ENCODE data around the gene TSR2. TPM values are rescaled to one million over a fixed set of nuclear protein-coding genes. Genes with fewer than 3 reads are reported as not detected.

Gene TSR2
- total and polyA plus RNA-seq, 2 of the 8 experiments (the other 6 are each of a cell fraction or from before 2014, with no cell fraction given) = 15.1 to 44.2 TPM

- FAIRE-seq = peak; percentile 78
- no peaks in the 10 kb centered on the region for H3K9me3 ChIP-seq (ENCODE audit: insufficient read depth in 2 of 2, low read depth in 1 of 2, low read length in 1 of 2)
- CTCF ChIA-PET (ENCODE audit: partially characterized antibody) = interaction anchor here (0.8 to 1.3 kb wide), 4 partner anchors 10 to 61 kb away, joined by 3 to 5 read pairs (median 3); partner anchors contain the start of gene TSR2
- TF ChIP-seq CHD2 (IDR thresholded peaks at IDR 0.05; ENCODE audit: low read length) = no peak
- no peak for TF ChIP-seq TCF12 (IDR thresholded peaks at IDR 0.05; ENCODE audit: low read depth, low read length)
- no peak for TF ChIP-seq RNF2 (IDR thresholded peaks at IDR 0.05; ENCODE audit: borderline replicate concordance, low read depth, low read length, missing control alignments, poor library complexity, severe bottlenecking)
- no peak for TF ChIP-seq CBX5 (IDR thresholded peaks at IDR 0.05; ENCODE audit: low read depth, low read length)
- TF ChIP-seq CTCF (IDR thresholded peaks at IDR 0.05; ENCODE audit: control extremely low read depth in 1 of 3, insufficient read depth in 1 of 3, low read depth in 1 of 3, low read length in 3 of 3) = peak; percentile 34 to 66 (median 55); a peak in 3 of 4 replicates
- peak; percentile 49 to 60 for TF ChIP-seq RAD21 (IDR thresholded peaks at IDR 0.05 in 1 of 2, conservative IDR thresholded peaks at IDR 0.05 in 1 of 2; ENCODE audit: low read depth in 2 of 2, low read length in 2 of 2)
- no peak for TF ChIP-seq SP1 (IDR thresholded peaks at IDR 0.05; ENCODE audit: low read depth, low read length)
- TF ChIP-seq GTF2F1 (IDR thresholded peaks at IDR 0.05; ENCODE audit: borderline replicate concordance, low read depth, low read length) = no peak
- no peak for TF ChIP-seq SIX5 (IDR thresholded peaks at IDR 0.05; ENCODE audit: low read depth, low read length)
Observed at GRCh38 chrX:54423161-54423888, 16.9 kb upstream of the TSR2 start.

More at GRCh38 chrX:54423161-54423888, 16.9 kb upstream of the TSR2 start:
- no peaks in the 10 kb centered on the region for H3K4me1 ChIP-seq (replicated peaks in 1 of 4; ENCODE audit: control insufficient read depth in 3 of 4, insufficient read depth in 4 of 4, low read length in 3 of 4)
- 24% methylated on average over 6 of the region's 14 CpGs; no CpG with 5 or more reads in 1 of the 2 experiments for WGBS, 2 experiments (ENCODE audit: extremely low coverage in 1 of 2, insufficient coverage in 1 of 2, insufficient read length in 1 of 2, insufficient replicate concordance in 2 of 2, low coverage in 1 of 2, low lambda C conversion rate in 2 of 2, missing lambda C conversion rate in 1 of 2)
- H4K91ac ChIP-seq (replicated peaks; ENCODE audit: insufficient read length, low read length) = no peak overlapping the region
- peak overlapping the region; percentile 1 to 42; a peak in 3 of 4 replicates for H3K4me2 ChIP-seq (ENCODE audit: insufficient read depth in 1 of 2, low read depth in 2 of 2, low read length in 2 of 2)
- no peak overlapping the region for H4K8ac ChIP-seq (ENCODE audit: extremely low read depth, insufficient read depth, low read length)
- no peak overlapping the region for H2AK5ac ChIP-seq (ENCODE audit: low read depth, low read length)
- H3K27ac ChIP-seq (ENCODE audit: low read depth, low read length) = no peak overlapping the region
- no peak overlapping the region for H3K56ac ChIP-seq (replicated peaks; ENCODE audit: insufficient read length, low read depth, low read length)
- H3K14ac ChIP-seq (ENCODE audit: insufficient read length) = no peak overlapping the region
- H2BK12ac ChIP-seq (ENCODE audit: low read depth, low read length) = no peak overlapping the region
- H3K18ac ChIP-seq (ENCODE audit: extremely low read depth, low read length) = no peak overlapping the region
- POLR2A ChIA-PET (ENCODE audit: partially characterized antibody) = interaction anchor here (0.7 kb wide), 1 partner anchor 107 kb away, joined by 3 read pairs; the partner anchor contains the start of gene GNL3L
- no peak overlapping the region for H3K23ac ChIP-seq (ENCODE audit: insufficient read length)
- H3K4me3 ChIP-seq (ENCODE audit: extremely low read depth in 1 of 4, insufficient read depth in 2 of 4, low read depth in 3 of 4, low read length in 4 of 4) = 0 out of 8 replicates have a peak overlapping the region, but pooled peaks of 1 of the 4 experiments have one; percentile 32
- H2BK15ac ChIP-seq (ENCODE audit: low read length) = no peak overlapping the region
- H3K36me3 ChIP-seq (ENCODE audit: control insufficient read depth in 2 of 4, insufficient read depth in 4 of 4, low read length in 3 of 4) = no peaks in the 10 kb centered on the region
- H4K5ac ChIP-seq (ENCODE audit: insufficient read length, low read depth, low read length) = no peak overlapping the region
- no peak overlapping the region for H3K9ac ChIP-seq (replicated peaks in 1 of 4; ENCODE audit: extremely low read depth in 1 of 4, low read depth in 3 of 4, low read length in 3 of 4)
- peak in 1 of 2 experiments; percentile 47 for DNase-seq (ENCODE audit: low read depth in 1 of 2, low spot score in 2 of 2)
- H2BK5ac ChIP-seq (ENCODE audit: low read depth, low read length) = no peak overlapping the region
- no peak overlapping the region for H2BK20ac ChIP-seq (ENCODE audit: low read length)
- no peaks in the 10 kb centered on the region for H3K79me2 ChIP-seq (ENCODE audit: control insufficient read depth in 1 of 2, insufficient read depth in 2 of 2, low read length in 2 of 2)
- no peaks in the 10 kb centered on the region for H3K27me3 ChIP-seq (replicated peaks in 1 of 4; ENCODE audit: control insufficient read depth in 3 of 4, extremely low read depth in 1 of 4, insufficient read depth in 3 of 4, low read length in 3 of 4)
- H3K23me2 ChIP-seq (ENCODE audit: low read depth, low read length) = no peaks in the 10 kb centered on the region
- H2AFZ ChIP-seq (ENCODE audit: low read length) = no peak overlapping the region
- H2BK120ac ChIP-seq (replicated peaks; ENCODE audit: low read depth, low read length) = no peak overlapping the region
- H3K4ac ChIP-seq (replicated peaks; ENCODE audit: insufficient read length, low read depth, low read length) = no peak overlapping the region
- no peaks in the 10 kb centered on the region for H3K79me1 ChIP-seq (ENCODE audit: low read depth, low read length)
- no peaks in the 10 kb centered on the region for H4K20me1 ChIP-seq (replicated peaks in 1 of 2; ENCODE audit: control insufficient read depth in 1 of 2, insufficient read depth in 2 of 2, low read length in 2 of 2)
